ENCODE measurements around the gene FOXK1. TPM values are rescaled to one million over a fixed set of nuclear protein-coding genes. Genes with fewer than 3 reads are reported as not detected.

The FOXK1 gene
- total and polyA plus RNA-seq, 2 of the 13 experiments (the other 11 are each of a cell fraction or from before 2014, with no cell fraction given), result 4.6 to 8.8 TPM

DNA sequence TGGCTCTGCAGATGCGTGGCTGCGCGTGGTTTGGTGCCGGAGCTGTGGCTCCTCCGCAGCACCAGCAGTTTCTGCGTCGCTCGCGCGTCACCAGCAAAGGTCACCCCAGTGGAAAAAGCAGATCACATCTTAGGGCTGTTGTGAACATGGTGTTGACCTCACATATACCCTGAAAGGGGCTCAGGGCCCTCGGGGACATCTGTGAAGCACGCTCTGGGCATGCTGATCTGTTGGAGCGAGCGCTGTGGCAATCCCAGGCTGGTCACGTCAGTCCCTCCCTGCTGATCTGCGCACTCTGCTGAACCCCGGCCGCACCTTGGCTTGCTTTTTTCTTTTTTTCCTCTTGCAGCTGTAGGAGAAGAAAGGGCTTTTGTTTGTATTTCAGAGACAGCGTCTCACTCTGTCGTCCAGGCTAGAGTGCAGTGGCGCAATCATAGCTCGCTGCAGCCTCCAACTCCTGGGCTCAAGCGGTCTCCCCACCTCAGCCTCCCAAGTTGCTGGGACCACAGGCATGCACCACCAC lies 60.0 kb downstream of the FOXK1 start (continued):
- TF ChIP-seq, protein P1, sequence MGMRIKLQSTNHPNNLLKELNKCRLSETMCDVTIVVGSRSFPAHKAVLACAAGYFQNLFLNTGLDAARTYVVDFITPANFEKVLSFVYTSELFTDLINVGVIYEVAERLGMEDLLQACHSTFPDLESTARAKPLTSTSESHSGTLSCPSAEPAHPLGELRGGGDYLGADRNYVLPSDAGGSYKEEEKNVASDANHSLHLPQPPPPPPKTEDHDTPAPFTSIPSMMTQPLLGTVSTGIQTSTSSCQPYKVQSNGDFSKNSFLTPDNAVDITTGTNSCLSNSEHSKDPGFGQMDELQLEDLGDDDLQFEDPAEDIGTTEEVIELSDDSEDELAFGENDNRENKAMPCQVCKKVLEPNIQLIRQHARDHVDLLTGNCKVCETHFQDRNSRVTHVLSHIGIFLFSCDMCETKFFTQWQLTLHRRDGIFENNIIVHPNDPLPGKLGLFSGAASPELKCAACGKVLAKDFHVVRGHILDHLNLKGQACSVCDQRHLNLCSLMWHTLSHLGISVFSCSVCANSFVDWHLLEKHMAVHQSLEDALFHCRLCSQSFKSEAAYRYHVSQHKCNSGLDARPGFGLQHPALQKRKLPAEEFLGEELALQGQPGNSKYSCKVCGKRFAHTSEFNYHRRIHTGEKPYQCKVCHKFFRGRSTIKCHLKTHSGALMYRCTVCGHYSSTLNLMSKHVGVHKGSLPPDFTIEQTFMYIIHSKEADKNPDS (CRISPR knock-in tag; IDR thresholded peaks at IDR 0.05), result no peak
- TF ChIP-seq ZNF142 (CRISPR knock-in tag; IDR thresholded peaks at IDR 0.05), result peak; percentile 34; the same call in 1 of the 2 replicates
- no peak for TF ChIP-seq PLRG1 (conservative IDR thresholded peaks at IDR 0.05)
- TF ChIP-seq HNRNPH1 (optimal IDR thresholded peaks at IDR 0.05; ENCODE audit: low read depth, low read length), result no peak
- TF ChIP-seq, protein P2, sequence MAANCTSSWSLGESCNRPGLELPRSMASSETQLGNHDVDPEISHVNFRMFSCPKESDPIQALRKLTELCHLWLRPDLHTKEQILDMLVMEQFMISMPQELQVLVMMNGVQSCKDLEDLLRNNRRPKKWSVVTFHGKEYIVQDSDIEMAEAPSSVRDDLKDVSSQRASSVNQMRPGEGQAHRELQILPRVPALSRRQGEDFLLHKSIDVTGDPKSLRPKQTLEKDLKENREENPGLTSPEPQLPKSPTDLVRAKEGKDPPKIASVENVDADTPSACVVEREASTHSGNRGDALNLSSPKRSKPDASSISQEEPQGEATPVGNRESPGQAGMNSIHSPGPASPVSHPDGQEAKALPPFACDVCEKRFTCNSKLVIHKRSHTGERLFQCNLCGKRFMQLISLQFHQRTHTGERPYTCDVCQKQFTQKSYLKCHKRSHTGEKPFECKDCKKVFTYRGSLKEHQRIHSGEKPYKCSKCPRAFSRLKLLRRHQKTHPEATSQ (CRISPR knock-in tag; IDR thresholded peaks at IDR 0.05; ENCODE audit: borderline replicate concordance), result no peak
- no peak for TF ChIP-seq TSC22D2 (CRISPR knock-in tag; IDR thresholded peaks at IDR 0.05; ENCODE audit: borderline replicate concordance)
- TF ChIP-seq PHF5A (CRISPR knock-in tag; IDR thresholded peaks at IDR 0.05; ENCODE audit: low read depth, unreplicated experiment), result no peak
- TF ChIP-seq EZH2 (conservative IDR thresholded peaks at IDR 0.05; ENCODE audit: low read depth, low read length), result no peak
- TF ChIP-seq, protein P3, sequence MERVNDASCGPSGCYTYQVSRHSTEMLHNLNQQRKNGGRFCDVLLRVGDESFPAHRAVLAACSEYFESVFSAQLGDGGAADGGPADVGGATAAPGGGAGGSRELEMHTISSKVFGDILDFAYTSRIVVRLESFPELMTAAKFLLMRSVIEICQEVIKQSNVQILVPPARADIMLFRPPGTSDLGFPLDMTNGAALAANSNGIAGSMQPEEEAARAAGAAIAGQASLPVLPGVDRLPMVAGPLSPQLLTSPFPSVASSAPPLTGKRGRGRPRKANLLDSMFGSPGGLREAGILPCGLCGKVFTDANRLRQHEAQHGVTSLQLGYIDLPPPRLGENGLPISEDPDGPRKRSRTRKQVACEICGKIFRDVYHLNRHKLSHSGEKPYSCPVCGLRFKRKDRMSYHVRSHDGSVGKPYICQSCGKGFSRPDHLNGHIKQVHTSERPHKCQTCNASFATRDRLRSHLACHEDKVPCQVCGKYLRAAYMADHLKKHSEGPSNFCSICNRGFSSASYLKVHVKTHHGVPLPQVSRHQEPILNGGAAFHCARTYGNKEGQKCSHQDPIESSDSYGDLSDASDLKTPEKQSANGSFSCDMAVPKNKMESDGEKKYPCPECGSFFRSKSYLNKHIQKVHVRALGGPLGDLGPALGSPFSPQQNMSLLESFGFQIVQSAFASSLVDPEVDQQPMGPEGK (CRISPR knock-in tag; IDR thresholded peaks at IDR 0.05), result peak; percentile 65
- TF ChIP-seq ZNF777 (CRISPR knock-in tag; IDR thresholded peaks at IDR 0.05), result peak; percentile 57; the same call in 1 of the 2 replicates
- TF ChIP-seq ZNF337 (CRISPR knock-in tag; IDR thresholded peaks at IDR 0.05; ENCODE audit: borderline replicate concordance, low read depth), result peak; percentile 45; the same call in 1 of the 2 replicates
- TF ChIP-seq, protein P4, sequence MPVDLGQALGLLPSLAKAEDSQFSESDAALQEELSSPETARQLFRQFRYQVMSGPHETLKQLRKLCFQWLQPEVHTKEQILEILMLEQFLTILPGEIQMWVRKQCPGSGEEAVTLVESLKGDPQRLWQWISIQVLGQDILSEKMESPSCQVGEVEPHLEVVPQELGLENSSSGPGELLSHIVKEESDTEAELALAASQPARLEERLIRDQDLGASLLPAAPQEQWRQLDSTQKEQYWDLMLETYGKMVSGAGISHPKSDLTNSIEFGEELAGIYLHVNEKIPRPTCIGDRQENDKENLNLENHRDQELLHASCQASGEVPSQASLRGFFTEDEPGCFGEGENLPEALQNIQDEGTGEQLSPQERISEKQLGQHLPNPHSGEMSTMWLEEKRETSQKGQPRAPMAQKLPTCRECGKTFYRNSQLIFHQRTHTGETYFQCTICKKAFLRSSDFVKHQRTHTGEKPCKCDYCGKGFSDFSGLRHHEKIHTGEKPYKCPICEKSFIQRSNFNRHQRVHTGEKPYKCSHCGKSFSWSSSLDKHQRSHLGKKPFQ (CRISPR knock-in tag; IDR thresholded peaks at IDR 0.05; ENCODE audit: insufficient replicate concordance), result no peak
- no peak for TF ChIP-seq BRF2 (CRISPR knock-in tag; IDR thresholded peaks at IDR 0.05)
- TF ChIP-seq NFE2L1 (CRISPR knock-in tag; IDR thresholded peaks at IDR 0.05; ENCODE audit: borderline replicate concordance), result no peak

Data from HepG2 (cell line).